ENCODE results near the gene TSGA10.

DNA sequence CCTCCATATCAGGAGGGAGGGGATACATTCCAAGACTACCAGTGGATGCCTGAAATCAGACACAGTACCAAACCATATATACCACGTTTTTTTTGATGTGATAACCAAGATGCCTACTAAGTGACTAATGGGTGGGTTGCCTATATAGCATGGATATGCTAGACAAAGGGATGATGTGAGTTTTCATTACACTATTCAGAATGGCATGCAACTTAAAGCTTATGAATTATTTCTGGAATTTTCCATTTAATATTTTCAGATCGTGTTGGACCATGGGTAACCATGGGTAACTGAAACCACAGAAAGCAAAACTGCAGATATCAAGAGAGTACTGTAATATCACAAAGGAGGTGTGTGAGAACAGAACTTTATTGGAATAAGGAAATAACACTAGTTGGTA lies 179.1 kb downstream of the TSGA10 start:
- TF ChIP-seq ZNF830 (tag by site-specific recombination; IDR thresholded peaks at IDR 0.05; ENCODE audit: low read depth) = no peak
- TF ChIP-seq ZNF23 (tag by site-specific recombination; IDR thresholded peaks at IDR 0.05; ENCODE audit: borderline replicate concordance) = no peak
- TF ChIP-seq ZNF561 (tag by site-specific recombination; IDR thresholded peaks at IDR 0.05; ENCODE audit: borderline replicate concordance) = no peak
- no peak for TF ChIP-seq ZNF623 (tag by site-specific recombination; IDR thresholded peaks at IDR 0.05)
- no peak for TF ChIP-seq ZNF660 (tag by site-specific recombination; IDR thresholded peaks at IDR 0.05)
- TF ChIP-seq ZNF776 (tag by site-specific recombination; IDR thresholded peaks at IDR 0.05; ENCODE audit: borderline replicate concordance) = no peak
- TF ChIP-seq, protein P1, sequence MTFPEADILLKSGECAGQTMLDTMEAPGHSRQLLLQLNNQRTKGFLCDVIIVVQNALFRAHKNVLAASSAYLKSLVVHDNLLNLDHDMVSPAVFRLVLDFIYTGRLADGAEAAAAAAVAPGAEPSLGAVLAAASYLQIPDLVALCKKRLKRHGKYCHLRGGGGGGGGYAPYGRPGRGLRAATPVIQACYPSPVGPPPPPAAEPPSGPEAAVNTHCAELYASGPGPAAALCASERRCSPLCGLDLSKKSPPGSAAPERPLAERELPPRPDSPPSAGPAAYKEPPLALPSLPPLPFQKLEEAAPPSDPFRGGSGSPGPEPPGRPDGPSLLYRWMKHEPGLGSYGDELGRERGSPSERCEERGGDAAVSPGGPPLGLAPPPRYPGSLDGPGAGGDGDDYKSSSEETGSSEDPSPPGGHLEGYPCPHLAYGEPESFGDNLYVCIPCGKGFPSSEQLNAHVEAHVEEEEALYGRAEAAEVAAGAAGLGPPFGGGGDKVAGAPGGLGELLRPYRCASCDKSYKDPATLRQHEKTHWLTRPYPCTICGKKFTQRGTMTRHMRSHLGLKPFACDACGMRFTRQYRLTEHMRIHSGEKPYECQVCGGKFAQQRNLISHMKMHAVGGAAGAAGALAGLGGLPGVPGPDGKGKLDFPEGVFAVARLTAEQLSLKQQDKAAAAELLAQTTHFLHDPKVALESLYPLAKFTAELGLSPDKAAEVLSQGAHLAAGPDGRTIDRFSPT (tag by site-specific recombination; IDR thresholded peaks at IDR 0.05) = no peak
- TF ChIP-seq ZNF548 (tag by site-specific recombination; IDR thresholded peaks at IDR 0.05) = no peak
